Left cardiac atrium (tissue), 4 donors: ENCODE measurements around the gene PSENEN. TPM values are rescaled to one million over a fixed set of nuclear protein-coding genes. Genes with fewer than 3 reads are reported as not detected.

Experiments
- ATAC-seq, 2 donors: fragments of 200-7000 bp; cut with Tn5 transposase; one replicate each; pipeline ENCODE4 v1.9.1; 2020; ENCODE audit warnings: mild to moderate bottlenecking in 2 of 2, moderate library complexity in 2 of 2
- DNase-seq: peaks from one replicate; pipeline ENCODE4 v3.0.0-alpha.2; 2020
- intact Hi-C, 2 donors: fragments of 100-400 bp; cut with DNase I; formaldehyde crosslinking; loops; one replicate each; pipeline versions ENCODE4 v1.14.1 to v1.15.1; 2022 to 2023
- total RNA-seq, 2 donors: library from RNA; stranded (reverse); fragmentation: NEBNext Ultra II Directional; extraction: Animal tissue kit (Norgen Biotek cat#: 25700); gene quantifications; one replicate each; pipeline ENCODE4 v1.2.1, GENCODE V29; 2021
- donor health status: DM: no; HTN: yes; CAD: no.
- donor health status: DM: no; HTN: yes; CAD: no; lungs with severe emphysema.
- donor health status: DM: yes; HTN: yes; CAD: no.
- donor health status: Dilated cardiomyopathy.

PSENEN gene
- total RNA-seq, 2 donors from 2014 or later = 41.7 to 46.6 TPM

- intact Hi-C loops = loop anchor here in 1 of 2 donors (10.0 kb wide), 1 partner anchor 158 kb away; the partner anchor contains the start of gene LRFN3
- ATAC-seq = no peak
- no peak for DNase-seq
Measured at GRCh38 chr19:35777086-35777841, 31.8 kb downstream of the PSENEN start.

GRCh38 chr19:35777961-35778360 lies 32.5 kb downstream of the PSENEN start:
- DNase-seq (no peak), ATAC-seq (no peak)
- intact Hi-C loops = loop anchor here in 1 of 2 donors (10.0 kb wide), 1 partner anchor 157 kb away; the partner anchor contains the start of gene LRFN3

GRCh38 chr19:35779033-35779432 lies 33.6 kb downstream of the PSENEN start:
- ATAC-seq = no peak
- intact Hi-C loops = loop anchor here in 1 of 2 donors (10.0 kb wide), 1 partner anchor 156 kb away; the partner anchor contains the start of gene LRFN3

GRCh38 chr19:35780058-35780457 lies 34.6 kb downstream of the PSENEN start:
- ATAC-seq = no peak
- intact Hi-C loops = no loop called here
- no peak for DNase-seq

More at GRCh38 chr19:35779033-35779432, 33.6 kb downstream of the PSENEN start:
- no peak for DNase-seq

- ATAC-seq (no peak), DNase-seq (no peak)
- intact Hi-C loops = no loop called here
Measured at GRCh38 chr19:35780717-35781116, 35.3 kb downstream of the PSENEN start.

DNA sequence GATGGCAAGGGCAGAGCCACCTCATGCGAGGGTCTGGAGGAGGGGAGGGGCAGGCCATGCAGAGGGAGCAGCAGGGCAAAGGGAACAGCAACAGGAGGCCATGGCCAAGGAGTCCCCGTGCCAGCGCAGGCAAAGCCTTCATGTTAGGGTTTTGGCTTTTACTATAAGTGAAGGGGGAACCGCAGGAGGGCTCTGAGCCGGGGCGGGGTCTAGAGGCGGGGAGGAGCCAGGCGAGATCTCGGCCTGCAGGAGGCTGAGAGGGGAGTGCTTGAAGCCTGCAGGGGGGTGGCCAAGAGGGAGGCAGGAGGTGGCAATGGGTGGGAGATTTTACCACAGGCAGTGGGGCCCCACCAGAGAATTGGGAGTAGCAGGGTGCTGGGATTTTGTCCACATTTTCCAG lies 36.2 kb downstream of the PSENEN start:
- DNase-seq (no peak), ATAC-seq (no peak)
- intact Hi-C loops = no loop called here

GRCh38 chr19:35782589-35782988 lies 37.1 kb downstream of the PSENEN start:
- intact Hi-C loops = no loop called here
- ATAC-seq = no peak
- no peak for DNase-seq

DNA sequence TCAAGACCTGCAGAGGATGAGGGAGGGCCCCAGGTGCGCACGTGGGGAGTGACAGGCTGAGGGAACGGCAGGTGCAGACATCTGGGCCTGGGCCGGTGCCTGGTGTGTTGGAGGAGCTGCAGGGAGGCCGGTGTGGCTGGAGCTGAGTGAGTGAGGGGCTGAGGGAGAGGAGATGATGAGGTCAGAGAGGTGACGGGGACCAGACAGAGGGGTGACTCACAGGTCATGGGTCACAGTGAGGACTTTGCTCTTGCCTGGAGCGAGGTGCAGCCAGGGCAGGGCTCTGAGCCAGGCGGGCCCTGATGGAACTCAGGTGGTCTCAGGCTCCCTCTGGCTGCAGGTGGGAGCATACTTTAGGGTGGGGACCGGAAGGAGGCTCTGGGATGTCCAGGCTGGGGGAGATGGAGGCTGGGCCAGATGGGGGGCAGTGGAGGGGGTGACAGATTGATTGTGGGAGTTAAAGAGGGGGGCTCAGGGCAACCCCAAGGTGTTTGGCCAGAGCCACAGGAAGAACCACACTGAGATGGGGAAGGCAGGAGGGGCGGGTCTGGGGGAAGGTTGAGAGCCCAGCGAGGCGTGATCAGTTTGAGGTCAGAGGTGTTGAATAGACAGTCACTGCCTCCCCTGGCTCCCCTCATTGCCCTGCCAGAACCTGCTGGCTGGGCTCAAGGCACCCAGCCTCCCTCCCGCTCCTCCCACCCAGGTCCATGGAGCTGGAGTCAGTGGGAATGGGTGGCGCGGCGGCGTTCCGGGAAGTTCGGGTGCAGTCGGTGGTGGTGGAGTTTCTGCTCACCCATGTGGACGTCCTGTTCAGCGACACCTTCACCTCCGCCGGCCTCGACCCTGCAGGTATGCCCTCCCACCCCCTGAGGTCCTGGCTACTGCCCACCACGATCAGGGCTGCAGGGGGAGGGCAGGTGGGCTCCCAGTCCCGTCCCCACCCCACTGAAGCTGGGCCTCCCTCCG lies 38.3 kb downstream of the PSENEN start:
- DNase-seq (no peak), ATAC-seq (no peak)
- intact Hi-C loops = no loop called here

- no peak for DNase-seq
- no peak for ATAC-seq
- intact Hi-C loops = no loop called here
Measured at GRCh38 chr19:35784503-35785338, 39.3 kb downstream of the PSENEN start.

- ATAC-seq (no peak), DNase-seq (no peak)
- intact Hi-C loops = no loop called here
Measured at GRCh38 chr19:35785339-35785627, 39.8 kb downstream of the PSENEN start.

- ATAC-seq (no peak), DNase-seq (no peak)
- intact Hi-C loops = no loop called here
Measured at GRCh38 chr19:35786299-35787160, 41.1 kb downstream of the PSENEN start.

DNA sequence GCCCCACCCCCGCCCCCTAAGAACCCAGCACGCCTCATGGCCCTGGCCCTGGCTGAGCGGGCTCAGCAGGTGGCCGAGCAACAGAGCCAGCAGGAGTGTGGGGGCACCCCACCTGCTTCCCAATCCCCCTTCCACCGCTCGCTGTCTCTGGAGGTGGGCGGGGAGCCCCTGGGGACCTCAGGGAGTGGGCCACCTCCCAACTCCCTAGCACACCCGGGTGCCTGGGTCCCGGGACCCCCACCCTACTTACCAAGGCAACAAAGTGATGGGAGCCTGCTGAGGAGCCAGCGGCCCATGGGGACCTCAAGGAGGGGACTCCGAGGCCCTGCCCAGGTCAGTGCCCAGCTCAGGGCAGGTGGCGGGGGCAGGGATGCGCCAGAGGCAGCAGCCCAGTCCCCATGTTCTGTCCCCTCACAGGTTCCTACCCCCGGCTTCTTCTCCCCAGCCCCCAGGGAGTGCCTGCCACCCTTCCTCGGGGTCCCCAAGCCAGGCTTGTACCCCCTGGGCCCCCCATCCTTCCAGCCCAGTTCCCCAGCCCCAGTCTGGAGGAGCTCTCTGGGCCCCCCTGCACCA lies 41.9 kb downstream of the PSENEN start:
- DNase-seq = no peak
- no peak for ATAC-seq
- intact Hi-C loops = no loop called here

- intact Hi-C loops = no loop called here
Measured at GRCh38 chr19:35788205-35788960, 42.9 kb downstream of the PSENEN start.

DNA sequence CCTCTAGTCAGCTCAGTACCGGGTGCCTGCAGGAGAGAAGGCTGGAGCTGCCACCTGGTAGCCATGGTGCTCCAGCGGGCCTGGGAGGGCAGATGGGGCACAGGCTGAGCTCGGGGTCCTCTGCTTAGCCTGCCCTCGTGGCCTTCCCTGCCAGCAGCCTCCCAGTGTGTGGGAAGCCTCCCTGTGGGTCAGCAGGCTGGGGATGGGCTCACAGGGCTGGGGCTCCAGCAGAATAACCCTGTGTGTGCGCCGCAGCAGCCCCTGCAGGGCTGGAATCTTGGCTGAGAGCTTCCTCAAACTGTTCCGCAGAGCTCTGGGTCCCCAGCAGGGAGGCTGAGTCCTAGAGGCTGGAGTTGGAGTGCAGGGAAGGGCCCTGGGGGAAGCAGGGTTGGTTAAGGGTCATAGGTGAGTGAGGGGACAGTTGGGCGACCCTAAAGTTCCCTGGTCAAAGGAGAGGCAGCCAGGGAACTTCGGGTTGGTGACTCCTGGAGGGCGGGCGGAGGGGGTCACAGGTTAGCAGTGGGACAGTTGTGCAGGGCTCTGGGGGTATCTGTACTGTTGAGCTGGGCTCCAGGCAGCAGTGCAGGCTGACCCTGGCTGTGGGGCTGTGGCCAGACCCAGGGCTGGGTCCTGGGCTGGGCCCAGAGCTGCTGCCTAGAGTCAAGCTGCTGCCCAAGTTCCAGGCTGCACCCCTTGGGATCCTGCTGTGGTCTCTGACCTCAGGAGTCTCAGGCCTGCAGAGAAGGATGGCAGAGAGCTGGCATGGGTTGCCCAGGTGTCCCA lies 43.9 kb downstream of the PSENEN start:
- ATAC-seq (no peak), DNase-seq (no peak)
- intact Hi-C loops = no loop called here

More at GRCh38 chr19:35788205-35788960, 42.9 kb downstream of the PSENEN start:
- ATAC-seq (no peak), DNase-seq (no peak)

GRCh38 chr19:35789978-35790944 lies 44.8 kb downstream of the PSENEN start:
- DNase-seq = no peak
- ATAC-seq = no peak
- intact Hi-C loops = no loop called here
